Brain microvascular endothelial cell (primary cell): ENCODE measurements around the gene PNMA1.

Source experiments
- DNase-seq: peaks from one replicate; pipeline ENCODE4 v3.0.0-alpha.2; 2020
- H3K27ac ChIP-seq: fragments of 250-450 bp; sonication (Bioruptor Pico); 2 replicates; pipeline ENCODE4 v1.5.1; 2020; ENCODE audit warnings: mild to moderate bottlenecking, moderate library complexity
- H3K27me3 ChIP-seq: fragments of 250-450 bp; sonication (Bioruptor Pico); replicated peaks from 2 replicates; pipeline ENCODE4 v1.5.1; 2020; ENCODE audit warnings: mild to moderate bottlenecking
- H3K36me3 ChIP-seq: fragments of 250-450 bp; sonication (Bioruptor Pico); replicated peaks from 2 replicates; pipeline ENCODE4 v1.5.1; 2020; ENCODE audit warnings: mild to moderate bottlenecking
- H3K4me3 ChIP-seq: 2 replicates; pipeline ENCODE4 v1.5.1; 2011; ENCODE audit warnings: low read depth, mild to moderate bottlenecking, control low read depth, low read length, moderate library complexity
- in situ Hi-C: cut with HindIII; loops from 2 replicates; pipeline ENCODE4 v1.10.0; 2017; ENCODE audit warnings: low sequenced_read_pairs, low pct_ligation_motif_present
- TF ChIP-seq, protein P1 (sequence below): IDR thresholded peaks from 2 replicates; pipeline ENCODE4 v1.5.1; 2011; ENCODE audit warnings: low read depth, mild to moderate bottlenecking, moderate library complexity, low read length, control low read depth, inconsistent platforms; ENCODE audit errors: missing control alignments

The PNMA1 gene

GRCh38 chr14:73742520-73743238 is 28.5 kb upstream of the PNMA1 start:
- H3K36me3 ChIP-seq: peaks cover 22% of the 10 kb centered on the region
- peak overlapping the region; percentile 19 for H3K27ac ChIP-seq
- H3K27me3 ChIP-seq: no peaks in the 10 kb centered on the region
- H3K4me3 ChIP-seq: no peak overlapping the region
- DNase-seq: no peak
- TF ChIP-seq, protein P1, sequence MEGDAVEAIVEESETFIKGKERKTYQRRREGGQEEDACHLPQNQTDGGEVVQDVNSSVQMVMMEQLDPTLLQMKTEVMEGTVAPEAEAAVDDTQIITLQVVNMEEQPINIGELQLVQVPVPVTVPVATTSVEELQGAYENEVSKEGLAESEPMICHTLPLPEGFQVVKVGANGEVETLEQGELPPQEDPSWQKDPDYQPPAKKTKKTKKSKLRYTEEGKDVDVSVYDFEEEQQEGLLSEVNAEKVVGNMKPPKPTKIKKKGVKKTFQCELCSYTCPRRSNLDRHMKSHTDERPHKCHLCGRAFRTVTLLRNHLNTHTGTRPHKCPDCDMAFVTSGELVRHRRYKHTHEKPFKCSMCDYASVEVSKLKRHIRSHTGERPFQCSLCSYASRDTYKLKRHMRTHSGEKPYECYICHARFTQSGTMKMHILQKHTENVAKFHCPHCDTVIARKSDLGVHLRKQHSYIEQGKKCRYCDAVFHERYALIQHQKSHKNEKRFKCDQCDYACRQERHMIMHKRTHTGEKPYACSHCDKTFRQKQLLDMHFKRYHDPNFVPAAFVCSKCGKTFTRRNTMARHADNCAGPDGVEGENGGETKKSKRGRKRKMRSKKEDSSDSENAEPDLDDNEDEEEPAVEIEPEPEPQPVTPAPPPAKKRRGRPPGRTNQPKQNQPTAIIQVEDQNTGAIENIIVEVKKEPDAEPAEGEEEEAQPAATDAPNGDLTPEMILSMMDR: no peak
- in situ Hi-C loops: no loop called here

DNA sequence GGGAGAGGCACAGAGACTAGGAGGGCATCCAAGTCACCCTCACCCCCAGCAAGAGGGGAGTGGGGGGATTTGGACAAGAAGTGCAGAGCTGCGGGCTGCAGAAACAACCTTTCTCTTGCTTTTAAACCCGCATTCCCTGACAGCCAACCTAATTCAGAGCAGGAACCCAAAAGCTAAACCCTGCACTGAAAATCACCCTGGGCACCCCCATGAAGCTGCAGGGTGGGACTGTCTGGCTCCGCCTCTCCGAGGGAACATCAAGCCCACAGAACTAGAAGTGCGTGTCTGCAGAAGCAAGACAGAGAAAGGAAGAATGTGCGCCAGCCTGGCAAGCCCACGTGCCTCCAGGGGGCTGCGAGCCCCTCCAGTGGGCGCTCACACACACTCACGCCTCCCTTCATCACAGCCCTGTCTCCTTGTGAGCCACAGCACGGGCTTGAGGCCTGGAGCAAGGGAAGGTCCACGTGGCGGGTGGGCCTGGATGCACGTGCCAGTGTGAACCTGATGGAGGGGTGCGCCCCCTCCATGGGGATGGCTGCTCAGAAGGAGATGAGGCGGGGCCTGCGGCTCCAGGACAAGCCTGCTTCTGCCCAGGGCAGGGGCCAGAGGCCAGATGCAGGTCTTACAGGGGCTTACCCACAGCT is 27.8 kb upstream of the PNMA1 start:
- H3K27me3 ChIP-seq: no peaks in the 10 kb centered on the region
- H3K36me3 ChIP-seq: peaks cover 27% of the 10 kb centered on the region
- peak overlapping the region; percentile 9 for H3K4me3 ChIP-seq
- peak overlapping the region; percentile 19 for H3K27ac ChIP-seq
- TF ChIP-seq, protein P1: no peak
- in situ Hi-C loops: no loop called here
- DNase-seq: no peak

GRCh38 chr14:73741386-73741875 is 27.2 kb upstream of the PNMA1 start:
- H3K36me3 ChIP-seq: peaks cover 27% of the 10 kb centered on the region
- TF ChIP-seq, protein P1: no peak
- no peaks in the 10 kb centered on the region for H3K27me3 ChIP-seq
- peak overlapping the region; percentile 19 for H3K27ac ChIP-seq
- in situ Hi-C loops: no loop called here
- DNase-seq: peak; percentile 55
- H3K4me3 ChIP-seq: peak overlapping the region; percentile 31

DNA sequence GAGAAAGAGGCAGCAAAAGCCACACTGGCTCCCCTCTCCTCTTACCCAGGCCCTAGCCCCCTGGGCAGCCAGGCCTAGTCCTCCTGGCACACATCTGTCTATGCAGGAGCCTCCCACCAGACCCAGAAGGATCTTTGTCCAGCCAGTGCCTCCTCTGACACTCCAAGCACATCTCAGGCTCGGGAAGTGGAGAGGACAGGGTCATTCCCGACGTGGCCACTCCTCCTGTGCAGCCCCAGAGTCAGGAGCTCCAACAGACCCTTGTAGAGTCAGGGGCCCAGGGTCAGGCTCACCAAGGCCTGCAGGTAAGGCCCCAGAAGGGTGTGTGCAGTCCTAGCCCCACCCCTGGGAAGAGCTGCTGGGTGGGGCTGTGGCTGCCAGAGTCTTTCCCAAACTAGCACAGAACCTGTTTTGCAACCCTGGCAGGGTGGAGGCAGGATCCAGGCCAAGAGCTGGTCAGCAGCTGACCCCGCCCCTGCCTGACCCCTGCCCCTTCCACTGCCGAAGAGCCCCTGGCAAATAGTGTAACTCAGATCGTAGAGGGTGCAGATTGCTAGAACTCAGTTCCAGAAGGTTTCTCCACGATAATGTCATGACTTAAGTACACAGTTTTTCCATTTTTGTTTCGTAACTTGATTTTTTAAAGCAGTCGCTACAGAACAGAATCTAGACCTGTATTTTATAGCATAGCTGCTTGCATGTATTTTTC is 26.6 kb upstream of the PNMA1 start:
- H3K27ac ChIP-seq: peak overlapping the region; percentile 19
- TF ChIP-seq, protein P1: no peak
- no peaks in the 10 kb centered on the region for H3K27me3 ChIP-seq
- peaks cover 31% of the 10 kb centered on the region for H3K36me3 ChIP-seq
- H3K4me3 ChIP-seq: no peak overlapping the region
- DNase-seq: no peak
- in situ Hi-C loops: no loop called here

GRCh38 chr14:73739899-73740617 is 25.9 kb upstream of the PNMA1 start:
- H3K4me3 ChIP-seq: no peak overlapping the region
- H3K27me3 ChIP-seq: no peaks in the 10 kb centered on the region
- in situ Hi-C loops: no loop called here
- DNase-seq: no peak
- peaks cover 36% of the 10 kb centered on the region for H3K36me3 ChIP-seq
- TF ChIP-seq, protein P1: no peak
- no peak overlapping the region for H3K27ac ChIP-seq
